H9 (cell line): ENCODE results near the gene DAPK1. TPM values are rescaled to one million over a fixed set of nuclear protein-coding genes. Genes with fewer than 3 reads are reported as not detected.

ENCODE experiments used
- DNase-seq: peaks from one replicate; pipeline ENCODE4 v3.0.0-alpha.2; 2017
- H2AFZ ChIP-seq: one replicate; pipeline ENCODE4 v1.6.1; 2013; ENCODE audit warnings: mild to moderate bottlenecking, low read length, control low read depth, moderate library complexity
- H2AK5ac ChIP-seq: 2 replicates; pipeline ENCODE4 v1.6.1; 2013; ENCODE audit warnings: low read length, control low read depth, mixed read lengths; ENCODE audit not compliant: insufficient read length
- H2BK120ac ChIP-seq: one replicate; pipeline ENCODE4 v1.6.1; 2013; ENCODE audit warnings: low read depth, mild to moderate bottlenecking, low read length, control low read depth, inconsistent platforms; ENCODE audit not compliant: poor library complexity, severe bottlenecking
- H2BK12ac ChIP-seq: 2 replicates; pipeline ENCODE4 v1.6.1; 2013; ENCODE audit warnings: low read length, control low read depth, mixed read lengths, low read depth; ENCODE audit not compliant: insufficient read length
- H2BK15ac ChIP-seq: 2 replicates; pipeline ENCODE4 v1.6.1; 2013; ENCODE audit warnings: low read depth, low read length, control low read depth
- H2BK20ac ChIP-seq: one replicate; pipeline ENCODE4 v1.6.1; 2013; ENCODE audit warnings: low read depth, mild to moderate bottlenecking, low read length, control low read depth, inconsistent platforms; ENCODE audit not compliant: poor library complexity, severe bottlenecking
- H2BK5ac ChIP-seq: 2 replicates; pipeline ENCODE4 v1.6.1; 2013; ENCODE audit warnings: low read length, control low read depth, mixed read lengths; ENCODE audit not compliant: insufficient read length
- H3K14ac ChIP-seq: 2 replicates; pipeline ENCODE4 v1.6.1; 2013; ENCODE audit warnings: low read length, control low read depth; ENCODE audit not compliant: insufficient read depth
- H3K18ac ChIP-seq: 2 replicates; pipeline ENCODE4 v1.6.1; 2013; ENCODE audit warnings: low read depth, mild to moderate bottlenecking, mixed read lengths, low read length, control low read depth; ENCODE audit not compliant: insufficient read length
- H3K23ac ChIP-seq: 2 replicates; pipeline ENCODE4 v1.6.1; 2013; ENCODE audit warnings: low read length, control low read depth, mixed read lengths, low read depth; ENCODE audit not compliant: insufficient read length
- H3K23me2 ChIP-seq: 2 replicates; pipeline ENCODE4 v1.6.1; 2013; ENCODE audit warnings: low read depth, mild to moderate bottlenecking, mixed read lengths, low read length, control low read depth; ENCODE audit not compliant: insufficient read length, poor library complexity, severe bottlenecking
- H3K27ac ChIP-seq: 2 replicates; pipeline ENCODE4 v1.5.1; 2013; ENCODE audit warnings: low read length, control low read depth, mixed read lengths, low read depth; ENCODE audit not compliant: insufficient read length
- H3K27me3 ChIP-seq: 2 replicates; pipeline ENCODE4 v1.6.1; 2013; ENCODE audit warnings: low read length, control low read depth, inconsistent platforms; ENCODE audit not compliant: insufficient read depth
- H3K4ac ChIP-seq: 2 replicates; pipeline ENCODE4 v1.6.1; 2013; ENCODE audit warnings: low read depth, mild to moderate bottlenecking, control low read depth, inconsistent platforms, low read length, moderate library complexity
- H3K4me1 ChIP-seq: 2 replicates; pipeline ENCODE4 v1.6.1; 2013; ENCODE audit warnings: low read length, control low read depth, inconsistent platforms; ENCODE audit not compliant: insufficient read depth
- H3K4me2 ChIP-seq: 2 replicates; pipeline ENCODE4 v1.6.1; 2013; ENCODE audit warnings: low read length, control low read depth, mixed read lengths; ENCODE audit not compliant: insufficient read length, insufficient read depth
- H3K56ac ChIP-seq: 2 replicates; pipeline ENCODE4 v1.6.1; 2013; ENCODE audit warnings: low read depth, mild to moderate bottlenecking, mixed read lengths, low read length, control low read depth; ENCODE audit not compliant: insufficient read length
- H3K79me1 ChIP-seq: 2 replicates; pipeline ENCODE4 v1.6.1; 2013; ENCODE audit warnings: low read depth, mild to moderate bottlenecking, moderate library complexity, low read length, control low read depth, inconsistent platforms; ENCODE audit not compliant: insufficient read depth, poor library complexity, severe bottlenecking
- H3K79me2 ChIP-seq: 2 replicates; pipeline ENCODE4 v1.6.1; 2013; ENCODE audit warnings: low read length, control low read depth, inconsistent platforms; ENCODE audit not compliant: insufficient read depth
- H3K9ac ChIP-seq: 2 replicates; pipeline ENCODE4 v1.6.1; 2013; ENCODE audit warnings: low read length, control low read depth, mixed read lengths; ENCODE audit not compliant: insufficient read length; ENCODE audit errors: extremely low read depth
- H3K9me3 ChIP-seq: one replicate; pipeline ENCODE4 v1.6.1; 2013; ENCODE audit warnings: low read depth, low read length, inconsistent platforms; ENCODE audit not compliant: control insufficient read depth
- H3T11ph ChIP-seq: one replicate; pipeline ENCODE4 v1.6.1; 2013; ENCODE audit warnings: mild to moderate bottlenecking, low read length, control low read depth, inconsistent platforms
- H4K20me1 ChIP-seq: one replicate; pipeline ENCODE4 v1.6.1; 2013; ENCODE audit not compliant: control insufficient read depth, insufficient read length, insufficient read depth
- H4K5ac ChIP-seq: 2 replicates; pipeline ENCODE4 v1.6.1; 2013; ENCODE audit warnings: low read depth, mild to moderate bottlenecking, mixed read lengths, low read length, control low read depth; ENCODE audit not compliant: insufficient read length
- H4K8ac ChIP-seq: replicated peaks from 2 replicates; pipeline ENCODE4 v1.6.1; 2013; ENCODE audit warnings: low read length, control low read depth, mixed read lengths, low read depth; ENCODE audit not compliant: insufficient read length
- H4K91ac ChIP-seq: 2 replicates; pipeline ENCODE4 v1.6.1; 2013; ENCODE audit warnings: low read depth, mild to moderate bottlenecking, moderate library complexity, mixed read lengths, low read length, control low read depth; ENCODE audit not compliant: insufficient read length
- H3K27ac Mint-ChIP-seq, 3 experiments: 2 replicates in 2 of 3; 3 replicates in 1 of 3; pipeline ENCODE4 v1.8.0; 2020 to 2021; ENCODE audit warnings: mixed read lengths in 3 of 3, mild to moderate bottlenecking in 1 of 3, moderate library complexity in 1 of 3
- H3K27me3 Mint-ChIP-seq: 2 replicates; pipeline ENCODE4 v1.8.0; 2021; ENCODE audit warnings: low read depth, mild to moderate bottlenecking, moderate library complexity, mixed read lengths
- H3K36me3 Mint-ChIP-seq, 3 experiments: 2 replicates in 2 of 3; 3 replicates in 1 of 3; pipeline ENCODE4 v1.8.0; 2020 to 2021; ENCODE audit warnings: low read depth in 3 of 3, mixed read lengths in 3 of 3; ENCODE audit not compliant: insufficient read depth in 1 of 3
- H3K4me1 Mint-ChIP-seq, 2 experiments: 2 replicates each; pipeline ENCODE4 v1.8.0; 2020; ENCODE audit warnings: mixed read lengths in 2 of 2
- H3K4me3 Mint-ChIP-seq, 2 experiments: 2 replicates in 1 of 2; 3 replicates in 1 of 2; pipeline ENCODE4 v1.8.0; 2020 to 2021; ENCODE audit warnings: mild to moderate bottlenecking in 2 of 2, mixed read lengths in 2 of 2, moderate library complexity in 1 of 2
- H3K9me3 Mint-ChIP-seq, 2 experiments: 2 replicates in 1 of 2; 3 replicates in 1 of 2; pipeline ENCODE4 v1.8.0; 2020; ENCODE audit warnings: mild to moderate bottlenecking in 2 of 2, mixed read lengths in 2 of 2, moderate library complexity in 1 of 2
- CTCF ChIP-seq: fragments of 200-600 bp; sonication (generic); conservative IDR thresholded peaks from 3 replicates; pipeline ENCODE4 v1.8.0; 2021; ENCODE audit warnings: antibody characterized with exemption, mild to moderate bottlenecking
- WGBS: extraction: QIAGEN DNeasy Blood & Tissue Kit; methylation state at CpG from one replicate; pipeline ENCODE4 v1.1.7; 2013; ENCODE audit warnings: missing lambda C conversion rate, low lambda C conversion rate, mixed read lengths; ENCODE audit not compliant: insufficient read length; ENCODE audit errors: extremely low coverage; 5-methylcytosine and 5-hydroxymethylcytosine counted together
- total RNA-seq: library from RNA; stranded (reverse); gene quantifications from 2 replicates; pipeline ENCODE4 v1.2.1, GENCODE V29; 2021

Gene DAPK1
- total RNA-seq, 1 experiment from 2014 or later = 79.4 TPM

GRCh38 chr9:87638292-87638691 is 140.6 kb downstream of the DAPK1 start:
- H2BK12ac ChIP-seq = no peak overlapping the region
- H2BK120ac ChIP-seq = no peak overlapping the region
- H3K79me2 ChIP-seq = no peaks in the 10 kb centered on the region
- no peak overlapping the region for H4K5ac ChIP-seq
- H3K4me2 ChIP-seq = no peak overlapping the region
- no peak overlapping the region for H2BK15ac ChIP-seq
- no peaks in the 10 kb centered on the region for H3K23me2 ChIP-seq
- no CpG with 5 or more reads among the region's 6 CpGs for WGBS
- peak; percentile 12 for DNase-seq
- H3K14ac ChIP-seq = no peak overlapping the region
- no peak overlapping the region for H3K27ac ChIP-seq
- H3K27me3 ChIP-seq = no peaks in the 10 kb centered on the region
- no peak overlapping the region for H2AFZ ChIP-seq
- H3K56ac ChIP-seq = no peak overlapping the region
- no peaks in the 10 kb centered on the region for H3K79me1 ChIP-seq
- no peak overlapping the region for H4K8ac ChIP-seq
- Mint-ChIP-seq H3K4me1 (peaks cover 3 to 5% of the 10 kb centered on the region in 2 experiments), H3K9me3 (no peaks in the 10 kb centered on the region), H3K4me3 (peak overlapping the region in 1 of 2 experiments; percentile 66; a peak in 1 of 5 replicates), H3K27ac (peak overlapping the region; percentile 48 to 93 (median 81); a peak in 3 of 7 replicates), H3K27me3 (no peaks in the 10 kb centered on the region), H3K36me3 (peaks cover 31 to 56% (median 46%) of the 10 kb centered on the region in 3 experiments; a peak in 6 of 7 replicates)
- H3K9me3 ChIP-seq = no peaks in the 10 kb centered on the region
- no peak overlapping the region for H2AK5ac ChIP-seq
- H2BK20ac ChIP-seq = no peak overlapping the region
- TF ChIP-seq CTCF = no peak
- H2BK5ac ChIP-seq = no peak overlapping the region
- H4K20me1 ChIP-seq = no peaks in the 10 kb centered on the region
- H3T11ph ChIP-seq = no peak overlapping the region
- H3K18ac ChIP-seq = no peak overlapping the region
- no peak overlapping the region for H3K4ac ChIP-seq
- H3K9ac ChIP-seq = no peak overlapping the region
- H4K91ac ChIP-seq = no peak overlapping the region
- H3K4me1 ChIP-seq = 0 out of 2 replicates have a peak, but pooled peaks cover 2% of the 10 kb centered on the region
- H3K23ac ChIP-seq = no peak overlapping the region
